Measurements from ENCODE around the gene SHKBP1.

DNA sequence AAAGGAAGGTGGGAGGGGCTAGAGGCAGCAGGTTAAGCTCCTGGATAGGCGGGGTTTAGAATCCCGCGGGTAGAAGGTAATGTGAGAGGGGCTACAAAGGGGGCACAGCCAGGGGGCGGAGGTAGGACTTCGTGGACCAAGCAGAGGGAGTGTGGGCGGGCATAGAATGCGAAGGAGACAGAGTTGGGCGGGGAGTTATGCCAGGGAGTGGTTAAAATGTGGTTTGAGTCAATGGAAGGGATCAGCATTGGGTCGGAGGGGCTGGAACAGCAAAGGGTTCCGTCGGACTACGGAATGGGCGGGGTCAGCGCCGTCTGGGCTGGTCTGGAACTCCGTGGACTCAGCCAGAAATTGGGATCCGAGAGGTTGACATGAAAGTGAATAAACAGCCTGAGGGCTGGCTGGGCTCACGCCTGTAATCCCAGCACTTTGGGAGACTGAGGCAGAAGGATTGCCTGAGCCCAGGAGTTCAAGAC lies 27.5 kb downstream of the SHKBP1 start:
- TF ChIP-seq POLR2A (IDR thresholded peaks at IDR 0.05) = no peak
- TF ChIP-seq POLR2AphosphoS5 (IDR thresholded peaks at IDR 0.05; ENCODE audit: insufficient read depth in 1 of 2, low read depth in 1 of 2) = no peak
- TF ChIP-seq, protein P1, sequence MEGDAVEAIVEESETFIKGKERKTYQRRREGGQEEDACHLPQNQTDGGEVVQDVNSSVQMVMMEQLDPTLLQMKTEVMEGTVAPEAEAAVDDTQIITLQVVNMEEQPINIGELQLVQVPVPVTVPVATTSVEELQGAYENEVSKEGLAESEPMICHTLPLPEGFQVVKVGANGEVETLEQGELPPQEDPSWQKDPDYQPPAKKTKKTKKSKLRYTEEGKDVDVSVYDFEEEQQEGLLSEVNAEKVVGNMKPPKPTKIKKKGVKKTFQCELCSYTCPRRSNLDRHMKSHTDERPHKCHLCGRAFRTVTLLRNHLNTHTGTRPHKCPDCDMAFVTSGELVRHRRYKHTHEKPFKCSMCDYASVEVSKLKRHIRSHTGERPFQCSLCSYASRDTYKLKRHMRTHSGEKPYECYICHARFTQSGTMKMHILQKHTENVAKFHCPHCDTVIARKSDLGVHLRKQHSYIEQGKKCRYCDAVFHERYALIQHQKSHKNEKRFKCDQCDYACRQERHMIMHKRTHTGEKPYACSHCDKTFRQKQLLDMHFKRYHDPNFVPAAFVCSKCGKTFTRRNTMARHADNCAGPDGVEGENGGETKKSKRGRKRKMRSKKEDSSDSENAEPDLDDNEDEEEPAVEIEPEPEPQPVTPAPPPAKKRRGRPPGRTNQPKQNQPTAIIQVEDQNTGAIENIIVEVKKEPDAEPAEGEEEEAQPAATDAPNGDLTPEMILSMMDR (IDR thresholded peaks at IDR 0.05) = no peak
